AG04450 (cell line): Measurements from ENCODE around the gene AUH. TPM values are rescaled to one million over a fixed set of nuclear protein-coding genes. Genes with fewer than 3 reads are reported as not detected.

Experiments
- CTCF ChIA-PET: fragments of 300-600, 350-600 bp; formaldehyde crosslinking; extraction: SDS; loops from one replicate; lab custom pipeline; 2022; ENCODE audit warnings: antibody characterized with exemption, inconsistent platforms; lab: Charles Lee
- POLR2A ChIA-PET: fragments of 350-600 bp; formaldehyde crosslinking; extraction: SDS; loops from one replicate; lab custom pipeline; 2021; ENCODE audit warnings: antibody characterized with exemption, inconsistent platforms; lab: Yijun Ruan, JAX
- DNase-seq: peaks from one replicate; pipeline ENCODE4 v3.0.0-alpha.2; 2011; ENCODE audit warnings: low read depth, low spot score
- H3K27ac ChIP-seq: one replicate; pipeline ENCODE4 v1.5.1; 2012; ENCODE audit warnings: low read depth, low read length, control low read depth
- H3K27me3 ChIP-seq: one replicate; pipeline ENCODE4 v1.6.0; 2012; ENCODE audit warnings: low read length; ENCODE audit not compliant: control insufficient read depth, insufficient read depth
- H3K4me3 ChIP-seq: 2 replicates; pipeline ENCODE4 v1.5.1; 2011; ENCODE audit warnings: mild to moderate bottlenecking, low read depth, low read length, control low read depth
- H3K9me3 ChIP-seq: 2 replicates; pipeline ENCODE4 v1.5.1; 2012; ENCODE audit warnings: low read length; ENCODE audit not compliant: control insufficient read depth, insufficient read depth
- CTCF ChIP-seq: IDR thresholded peaks from 2 replicates; pipeline ENCODE4 v1.5.1; 2011; ENCODE audit warnings: low read depth, low read length, control low read depth, inconsistent platforms
- polyA plus RNA-seq: library from polyadenylated mRNA; depleted of rRNA; stranded (reverse); fragments of >200 nt; gene quantifications from 2 replicates; pipeline ENCODE4 v1.2.3, GENCODE V29; 2011

The AUH gene
- polyA plus RNA-seq, 1 experiment = 9.1 TPM

GRCh38 chr9:91253488-91253887, 108.2 kb downstream of the AUH start:
- no peak for DNase-seq

GRCh38 chr9:91248707-91249106, 113.0 kb downstream of the AUH start:
- no peaks in the 10 kb centered on the region for H3K9me3 ChIP-seq
- DNase-seq = peak; percentile 32
- TF ChIP-seq CTCF = no peak
- H3K27ac ChIP-seq = no peak overlapping the region
- ChIA-PET CTCF (no interaction called here), POLR2A (no interaction called here)
- no peak overlapping the region for H3K4me3 ChIP-seq
- H3K27me3 ChIP-seq = no peaks in the 10 kb centered on the region

More at GRCh38 chr9:91253488-91253887, 108.2 kb downstream of the AUH start:
- CTCF ChIA-PET = no interaction called here
- Histone ChIP-seq H3K9me3 (no peaks in the 10 kb centered on the region), H3K27me3 (no peaks in the 10 kb centered on the region), H3K4me3 (no peak overlapping the region), H3K27ac (no peak overlapping the region)
- POLR2A ChIA-PET = no interaction called here
- TF ChIP-seq CTCF = 0 out of 2 replicates have a peak, but pooled peaks have one; percentile 15

GRCh38 chr9:91247278-91247677, 114.4 kb downstream of the AUH start:
- H3K27ac ChIP-seq = no peak overlapping the region
- no peak for TF ChIP-seq CTCF

GRCh38 chr9:91246846-91247245, 114.9 kb downstream of the AUH start:
- no peak for TF ChIP-seq CTCF
- ChIA-PET POLR2A (no interaction called here), CTCF (no interaction called here)
- no peak overlapping the region for H3K27ac ChIP-seq
- H3K4me3 ChIP-seq = no peak overlapping the region
- no peak for DNase-seq
- no peaks in the 10 kb centered on the region for H3K27me3 ChIP-seq
- H3K9me3 ChIP-seq = no peaks in the 10 kb centered on the region

More at GRCh38 chr9:91247278-91247677, 114.4 kb downstream of the AUH start:
- Histone ChIP-seq H3K9me3 (no peaks in the 10 kb centered on the region), H3K27me3 (no peaks in the 10 kb centered on the region), H3K4me3 (no peak overlapping the region)
- no peak for DNase-seq
- CTCF ChIA-PET = interaction anchor here (0.6 kb wide), 1 partner anchor 699 kb away, joined by 3 read pairs; no protein-coding TSS in a partner anchor
- POLR2A ChIA-PET = no interaction called here

- TF ChIP-seq CTCF = no peak
- Histone ChIP-seq H3K9me3 (no peaks in the 10 kb centered on the region), H3K4me3 (no peak overlapping the region), H3K27me3 (no peaks in the 10 kb centered on the region), H3K27ac (peak overlapping the region; percentile 11)
- no peak for DNase-seq
- CTCF ChIA-PET = interaction anchor here (0.7 kb wide), 1 partner anchor 331 kb away, joined by 3 read pairs; no protein-coding TSS in a partner anchor
- POLR2A ChIA-PET = no interaction called here
Observed at GRCh38 chr9:91245431-91246313, 116.0 kb downstream of the AUH start.
